Psoas muscle (tissue), 8 donors: Measurements from ENCODE around the gene FMN2. TPM values are rescaled to one million over a fixed set of nuclear protein-coding genes. Genes with fewer than 3 reads are reported as not detected.

Experiments
- ATAC-seq, 4 donors: fragments of 200-7000 bp; cut with Tn5 transposase; one replicate each; pipeline ENCODE4 v1.9.1; 2020; ENCODE audit warnings: moderate library complexity in 3 of 4, mild to moderate bottlenecking in 2 of 4
- DNase-seq, 2 donors: peaks; one replicate each; pipeline ENCODE4 v3.0.0-alpha.2; 2020
- H3K27ac ChIP-seq: fragments of 200-600 bp; one replicate; pipeline ENCODE4 v1.8.0; 2022
- H3K27me3 ChIP-seq, 3 donors: fragments of 200-600 bp in 1 of 3; one replicate each; pipeline versions ENCODE4 v1.6.1 to v1.8.0; 2013 to 2022; ENCODE audit warnings: low read length in 2 of 3, mild to moderate bottlenecking in 2 of 3, moderate library complexity in 1 of 3; ENCODE audit not compliant: insufficient read depth in 3 of 3
- H3K36me3 ChIP-seq, 2 donors: fragments of 200-600 bp in 1 of 2; one replicate each; pipeline versions ENCODE4 v1.6.1 to v1.8.0; 2013 to 2022; ENCODE audit warnings: low read depth in 1 of 2, mild to moderate bottlenecking in 1 of 2, moderate library complexity in 1 of 2; ENCODE audit not compliant: insufficient read depth in 1 of 2
- H3K4me1 ChIP-seq: fragments of 200-600 bp; one replicate; pipeline ENCODE4 v1.8.0; 2022
- H3K4me3 ChIP-seq: fragments of 200-600 bp; one replicate; pipeline ENCODE4 v1.8.0; 2022; ENCODE audit warnings: mild to moderate bottlenecking
- H3K9me3 ChIP-seq: fragments of 200-600 bp; one replicate; pipeline ENCODE4 v1.8.0; 2022
- WGBS, 3 donors: extraction: QIAGEN DNeasy Blood & Tissue Kit; methylation state at CpG; one replicate each; pipeline versions ENCODE4 v1.1.6 to v1.1.7; 2013; 5-methylcytosine and 5-hydroxymethylcytosine counted together
- intact Hi-C, 2 donors: fragments of 100-400 bp; cut with DNase I; formaldehyde crosslinking; loops; one replicate each; pipeline versions ENCODE4 v1.11.0 to v1.14.2; 2022
- polyA plus RNA-seq, 3 donors: library from polyadenylated mRNA; stranded (reverse); fragments of 200-250 nt; gene quantifications; one replicate each; pipeline ENCODE4 v1.2.3, GENCODE V29; 2013
- total RNA-seq, 4 donors: library from RNA; stranded (reverse); fragmentation: NEBNext Ultra II Directional in 2 of 4; extraction: Animal tissue kit (Norgen Biotek cat#: 25700) in 2 of 4; gene quantifications; one replicate each; pipeline versions ENCODE4 v1.2.1 to v1.2.4, GENCODE V29; 2021 to 2023
- TF ChIP-seq, protein P1 (sequence below): fragments of 200-600 bp; IDR thresholded peaks from one replicate; pipeline ENCODE4 v1.8.0; 2022; ENCODE audit warnings: antibody characterized with exemption
- donor health status: healthy with polysubstance abuse.
- donor health status: DM: no; HTN: no; CAD: no; lungs with moderate emphysema.
- donor health status: Bipolar disorder and iron deficiency.
- donor health status: healthy.
- donor health status: DM: yes; HTN: yes; CAD: no.
- donor health status: DM: no; HTN: no; CAD: no.
- donor health status: DM: no; HTN: no; CAD: no.
- donor health status: DM: yes; HTN: yes; CAD: no.

The FMN2 gene
- total and polyA plus RNA-seq, 7 donors, result 0.15 to 1.1 (median 0.52) TPM; not detected in 2

DNA sequence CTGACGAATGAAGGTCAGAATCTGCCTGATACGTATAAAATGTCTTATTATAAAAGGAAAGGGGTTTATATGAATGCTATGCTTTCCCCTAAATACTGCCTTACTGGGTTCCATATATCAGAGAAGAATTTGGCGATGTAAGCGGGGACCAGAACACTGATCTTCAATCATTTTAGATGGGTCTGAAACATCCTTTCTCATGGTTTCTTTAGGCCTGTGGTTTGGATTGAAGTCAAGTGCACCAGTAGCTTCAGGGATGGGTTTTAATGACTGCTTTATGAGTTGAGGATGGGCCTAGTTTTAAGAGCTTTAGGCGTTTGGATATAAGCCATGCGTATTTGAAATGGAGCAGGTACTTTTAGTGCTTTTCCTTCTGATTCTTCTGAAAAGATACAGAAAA is 6.9 kb downstream of the FMN2 start:
- Histone ChIP-seq H3K27ac (no peak overlapping the region), H3K36me3 (no peaks in the 10 kb centered on the region), H3K27me3 (peaks cover 5 to 28% (median 7%) of the 10 kb centered on the region in 3 donors), H3K4me3 (no peak overlapping the region), H3K9me3 (no peaks in the 10 kb centered on the region), H3K4me1 (no peaks in the 10 kb centered on the region)
- ATAC-seq (no peak), DNase-seq (no peak)
- intact Hi-C loops, result no loop called here
- 88 to 92% (median 90%) methylated on average over 6 of the region's 6 CpGs for WGBS, 3 donors
- TF ChIP-seq, protein P1, sequence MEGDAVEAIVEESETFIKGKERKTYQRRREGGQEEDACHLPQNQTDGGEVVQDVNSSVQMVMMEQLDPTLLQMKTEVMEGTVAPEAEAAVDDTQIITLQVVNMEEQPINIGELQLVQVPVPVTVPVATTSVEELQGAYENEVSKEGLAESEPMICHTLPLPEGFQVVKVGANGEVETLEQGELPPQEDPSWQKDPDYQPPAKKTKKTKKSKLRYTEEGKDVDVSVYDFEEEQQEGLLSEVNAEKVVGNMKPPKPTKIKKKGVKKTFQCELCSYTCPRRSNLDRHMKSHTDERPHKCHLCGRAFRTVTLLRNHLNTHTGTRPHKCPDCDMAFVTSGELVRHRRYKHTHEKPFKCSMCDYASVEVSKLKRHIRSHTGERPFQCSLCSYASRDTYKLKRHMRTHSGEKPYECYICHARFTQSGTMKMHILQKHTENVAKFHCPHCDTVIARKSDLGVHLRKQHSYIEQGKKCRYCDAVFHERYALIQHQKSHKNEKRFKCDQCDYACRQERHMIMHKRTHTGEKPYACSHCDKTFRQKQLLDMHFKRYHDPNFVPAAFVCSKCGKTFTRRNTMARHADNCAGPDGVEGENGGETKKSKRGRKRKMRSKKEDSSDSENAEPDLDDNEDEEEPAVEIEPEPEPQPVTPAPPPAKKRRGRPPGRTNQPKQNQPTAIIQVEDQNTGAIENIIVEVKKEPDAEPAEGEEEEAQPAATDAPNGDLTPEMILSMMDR, result no peak

DNA sequence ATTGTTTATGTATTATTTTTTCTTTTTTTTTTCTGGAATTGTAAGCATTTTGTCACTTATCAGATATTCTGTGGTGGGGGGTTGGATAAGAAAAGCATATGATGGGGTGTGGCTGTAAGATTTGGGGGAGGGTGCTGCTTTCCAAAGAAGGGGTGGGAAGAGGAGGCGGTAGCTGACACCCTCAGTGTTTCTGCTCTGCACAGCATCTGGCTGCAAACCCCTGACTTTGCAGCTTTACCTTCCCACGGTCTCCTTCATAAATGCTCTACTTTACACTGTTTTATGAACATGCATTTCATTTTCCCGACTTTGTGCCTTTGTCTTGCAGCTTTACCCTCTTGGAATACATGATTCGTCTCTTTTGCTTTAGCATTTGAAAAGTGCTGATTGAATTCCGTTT is 7.6 kb downstream of the FMN2 start:
- DNase-seq (no peak), ATAC-seq (no peak)
- H3K4me3 ChIP-seq, result no peak overlapping the region
- H3K4me1 ChIP-seq, result no peaks in the 10 kb centered on the region
- TF ChIP-seq, protein P1, result no peak
- no peaks in the 10 kb centered on the region for H3K36me3 ChIP-seq
- no peaks in the 10 kb centered on the region for H3K9me3 ChIP-seq
- 44 to 56% (median 49%) methylated on average over 5 of the region's 5 CpGs for WGBS, 3 donors
- intact Hi-C loops, result no loop called here
- no peak overlapping the region for H3K27ac ChIP-seq
- H3K27me3 ChIP-seq, result peaks cover under 1 to 20% (median 1%) of the 10 kb centered on the region in 3 donors

DNA sequence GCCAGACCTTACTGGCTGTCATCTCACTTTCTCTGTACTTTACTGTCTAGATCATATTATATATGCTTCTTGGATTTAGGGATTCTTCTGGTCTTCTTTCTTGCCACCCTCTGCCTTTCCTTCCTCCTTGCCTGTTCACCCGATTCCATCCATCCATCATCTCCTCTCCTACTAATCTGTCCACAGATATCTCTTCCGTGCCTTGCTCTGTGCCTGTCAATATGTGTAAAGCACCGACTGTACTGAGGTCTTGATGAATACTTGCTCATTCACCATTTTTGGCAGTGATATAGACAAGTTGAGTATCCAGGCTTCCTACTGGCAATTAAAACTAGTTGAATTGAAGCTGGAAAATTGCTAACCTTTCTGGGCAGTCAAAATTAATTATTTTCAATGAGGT is 8.1 kb downstream of the FMN2 start:
- H3K9me3 ChIP-seq, result no peaks in the 10 kb centered on the region
- WGBS, 3 donors, result 58 to 77% (median 64%) methylated on average over 3 of the region's 3 CpGs
- no peak for DNase-seq
- H3K4me3 ChIP-seq, result no peak overlapping the region
- intact Hi-C loops, result no loop called here
- no peaks in the 10 kb centered on the region for H3K4me1 ChIP-seq
- no peaks in the 10 kb centered on the region for H3K36me3 ChIP-seq
- no peak overlapping the region for H3K27ac ChIP-seq
- no peak for ATAC-seq
- TF ChIP-seq, protein P1, result no peak
- H3K27me3 ChIP-seq, result peaks cover 0 to 16% (median 0%) of the 10 kb centered on the region in 3 donors

DNA sequence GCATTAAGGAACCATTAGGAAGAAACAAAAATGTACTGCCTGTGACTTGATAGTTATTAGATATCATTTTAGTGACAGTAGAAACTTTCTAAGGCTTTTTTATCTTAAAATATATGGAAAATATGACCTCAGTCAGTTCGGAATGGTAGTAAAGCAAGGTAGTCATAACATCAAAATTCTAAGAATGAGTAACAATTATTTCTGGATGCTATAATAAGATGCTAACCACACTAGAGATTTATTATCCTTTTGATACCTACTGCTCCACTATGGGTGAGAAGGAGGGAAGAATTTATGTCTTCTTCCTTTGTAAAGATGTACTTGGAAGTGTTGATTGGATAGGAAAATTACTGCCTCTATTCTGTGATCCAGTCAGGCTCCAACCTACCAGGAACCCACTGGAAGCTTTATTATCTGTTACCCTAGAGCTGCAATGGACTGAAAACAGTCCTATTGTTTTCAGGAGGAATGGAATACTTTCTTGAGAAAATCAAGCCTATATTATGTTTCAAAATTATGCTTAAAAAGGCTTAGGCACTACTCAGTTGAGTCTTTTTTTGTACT is 8.8 kb downstream of the FMN2 start:
- Histone ChIP-seq H3K4me3 (no peak overlapping the region), H3K27ac (no peak overlapping the region), H3K4me1 (no peaks in the 10 kb centered on the region), H3K9me3 (no peaks in the 10 kb centered on the region), H3K36me3 (no peaks in the 10 kb centered on the region), H3K27me3 (peaks cover 0 to 11% (median 0%) of the 10 kb centered on the region in 3 donors)
- WGBS, 3 donors, result 63 to 76% (median 66%) methylated on average over 1 of the region's 1 CpG
- intact Hi-C loops, result no loop called here
- no peak for DNase-seq
- no peak for ATAC-seq
- TF ChIP-seq, protein P1, result no peak

DNA sequence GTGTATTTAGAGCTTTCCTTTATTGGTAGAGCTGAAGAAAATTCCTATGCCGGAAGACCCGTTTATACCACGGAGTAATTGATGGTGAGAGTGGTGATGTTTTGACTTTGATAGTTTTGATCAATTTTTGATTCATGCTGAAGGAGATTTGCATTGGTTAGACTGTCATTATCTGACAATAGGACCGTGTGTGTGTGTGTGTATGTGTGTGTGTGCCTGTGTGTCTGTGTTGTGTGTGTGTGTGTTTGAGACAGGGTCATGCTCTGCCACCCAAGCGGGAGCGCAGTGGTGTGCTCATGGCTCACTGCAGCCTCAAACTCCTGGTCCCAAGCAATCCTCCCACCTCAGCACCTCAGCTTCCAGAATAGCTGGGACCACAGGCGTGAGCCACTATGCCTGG is 9.6 kb downstream of the FMN2 start:
- no peaks in the 10 kb centered on the region for H3K4me1 ChIP-seq
- no peak overlapping the region for H3K27ac ChIP-seq
- DNase-seq (no peak), ATAC-seq (no peak)
- H3K9me3 ChIP-seq, result no peaks in the 10 kb centered on the region
- intact Hi-C loops, result no loop called here
- no peak overlapping the region for H3K4me3 ChIP-seq
- peaks cover 0 to 8% (median 0%) of the 10 kb centered on the region in 3 donors for H3K27me3 ChIP-seq
- H3K36me3 ChIP-seq, result no peaks in the 10 kb centered on the region
- TF ChIP-seq, protein P1, result no peak
- 80 to 82% (median 81%) methylated on average over 7 of the region's 7 CpGs for WGBS, 3 donors
